GM12872 (cell line): Measurements from ENCODE around the gene CIB1.

ENCODE experiments used
- TF ChIP-seq, protein P1 (sequence below): IDR thresholded peaks from 3 replicates; pipeline ENCODE4 v1.5.1; 2011; ENCODE audit warnings: low read depth, mild to moderate bottlenecking, low read length, moderate library complexity; ENCODE audit not compliant: insufficient read depth

Gene CIB1

DNA sequence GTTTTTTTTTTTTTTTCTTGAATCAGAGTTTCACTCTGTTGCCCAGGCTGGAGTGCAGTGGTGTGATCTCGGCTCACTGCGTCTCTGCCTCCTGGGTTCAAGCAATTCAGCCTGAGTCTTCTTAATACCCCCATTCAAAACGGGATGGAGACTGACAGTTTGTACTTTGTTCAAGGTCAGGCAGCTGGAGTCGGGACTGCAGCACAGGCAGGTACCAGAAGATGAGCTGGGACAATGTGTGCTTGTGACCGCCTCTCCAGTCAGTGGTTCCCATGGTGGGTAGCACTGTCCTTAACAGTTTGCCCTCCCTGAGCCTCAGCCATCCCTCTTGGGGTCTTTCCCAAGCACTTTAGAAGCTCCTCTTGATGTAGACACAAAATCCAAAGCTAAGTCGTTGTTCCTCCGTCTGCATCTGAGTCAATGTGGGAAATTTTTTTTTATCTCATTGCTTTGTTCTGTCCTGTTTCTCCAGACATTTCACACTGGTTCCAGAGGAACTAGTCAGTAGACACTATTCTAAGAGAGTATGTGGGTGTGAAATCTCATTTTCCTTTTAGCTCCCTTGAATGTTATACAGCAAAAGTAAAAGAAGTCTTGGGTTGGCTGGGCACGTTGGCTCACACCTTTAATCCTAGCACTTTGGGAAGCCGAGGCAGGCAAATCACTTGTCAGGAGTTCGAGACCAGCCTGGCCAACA lies 10.3 kb upstream of the CIB1 start:
- TF ChIP-seq, protein P1, sequence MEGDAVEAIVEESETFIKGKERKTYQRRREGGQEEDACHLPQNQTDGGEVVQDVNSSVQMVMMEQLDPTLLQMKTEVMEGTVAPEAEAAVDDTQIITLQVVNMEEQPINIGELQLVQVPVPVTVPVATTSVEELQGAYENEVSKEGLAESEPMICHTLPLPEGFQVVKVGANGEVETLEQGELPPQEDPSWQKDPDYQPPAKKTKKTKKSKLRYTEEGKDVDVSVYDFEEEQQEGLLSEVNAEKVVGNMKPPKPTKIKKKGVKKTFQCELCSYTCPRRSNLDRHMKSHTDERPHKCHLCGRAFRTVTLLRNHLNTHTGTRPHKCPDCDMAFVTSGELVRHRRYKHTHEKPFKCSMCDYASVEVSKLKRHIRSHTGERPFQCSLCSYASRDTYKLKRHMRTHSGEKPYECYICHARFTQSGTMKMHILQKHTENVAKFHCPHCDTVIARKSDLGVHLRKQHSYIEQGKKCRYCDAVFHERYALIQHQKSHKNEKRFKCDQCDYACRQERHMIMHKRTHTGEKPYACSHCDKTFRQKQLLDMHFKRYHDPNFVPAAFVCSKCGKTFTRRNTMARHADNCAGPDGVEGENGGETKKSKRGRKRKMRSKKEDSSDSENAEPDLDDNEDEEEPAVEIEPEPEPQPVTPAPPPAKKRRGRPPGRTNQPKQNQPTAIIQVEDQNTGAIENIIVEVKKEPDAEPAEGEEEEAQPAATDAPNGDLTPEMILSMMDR = no peak

DNA sequence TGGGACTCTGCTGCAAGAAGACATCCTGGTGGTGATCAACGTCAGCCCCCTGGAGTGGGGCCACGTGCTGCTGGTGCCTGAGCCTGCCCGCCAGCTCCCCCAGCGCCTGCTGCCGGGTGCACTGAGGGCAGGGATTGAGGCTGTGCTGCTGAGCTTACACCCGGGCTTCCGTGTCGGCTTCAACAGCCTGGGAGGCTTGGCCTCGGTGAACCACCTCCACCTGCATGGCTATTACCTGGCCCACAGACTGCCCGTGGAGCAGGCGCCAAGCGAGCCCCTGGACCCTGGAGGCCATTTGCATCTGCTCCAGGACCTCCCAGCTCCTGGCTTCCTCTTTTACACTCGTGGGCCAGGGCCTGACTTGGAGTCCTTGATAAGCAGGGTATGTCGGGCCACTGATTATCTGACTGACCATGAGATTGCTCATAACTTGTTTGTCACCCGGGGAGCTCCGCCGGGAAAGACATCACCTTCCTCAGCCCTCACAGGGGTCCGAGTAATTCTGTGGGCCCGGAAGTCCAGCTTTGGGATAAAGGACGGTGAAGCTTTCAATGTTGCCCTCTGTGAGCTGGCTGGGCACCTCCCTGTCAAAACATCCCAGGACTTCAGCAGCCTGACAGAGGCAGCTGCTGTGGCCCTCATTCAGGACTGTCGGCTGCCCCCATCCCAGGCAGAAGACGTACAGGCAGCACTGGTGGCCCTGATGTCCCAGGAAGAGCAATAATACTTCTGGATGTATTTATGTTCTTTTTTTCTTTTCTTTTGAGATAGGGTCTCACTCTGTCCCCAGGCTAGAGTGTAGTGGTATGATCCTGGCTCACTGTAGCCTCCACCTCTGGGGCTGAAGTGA lies 7.8 kb upstream of the CIB1 start:
- TF ChIP-seq, protein P1 = no peak

DNA sequence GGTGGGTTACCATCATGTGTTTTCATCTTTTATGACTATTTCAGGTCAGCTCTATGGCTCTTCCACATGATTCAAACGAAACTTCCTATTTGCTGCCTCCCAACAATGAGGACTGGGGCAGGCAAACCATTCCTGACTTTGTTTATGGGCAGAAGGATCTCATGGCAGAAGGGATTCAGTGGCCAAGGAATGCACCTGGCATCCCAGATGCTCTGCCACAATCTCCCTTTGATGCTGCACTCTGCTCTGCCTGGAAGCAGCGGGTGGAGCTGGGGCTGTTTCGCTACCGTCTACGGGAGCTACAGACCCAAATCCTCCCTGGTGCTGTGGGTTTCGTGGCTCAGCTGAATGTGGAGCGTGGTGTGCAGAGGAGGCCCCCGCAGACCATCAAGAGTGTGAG lies 7.1 kb upstream of the CIB1 start:
- TF ChIP-seq, protein P1 = no peak

DNA sequence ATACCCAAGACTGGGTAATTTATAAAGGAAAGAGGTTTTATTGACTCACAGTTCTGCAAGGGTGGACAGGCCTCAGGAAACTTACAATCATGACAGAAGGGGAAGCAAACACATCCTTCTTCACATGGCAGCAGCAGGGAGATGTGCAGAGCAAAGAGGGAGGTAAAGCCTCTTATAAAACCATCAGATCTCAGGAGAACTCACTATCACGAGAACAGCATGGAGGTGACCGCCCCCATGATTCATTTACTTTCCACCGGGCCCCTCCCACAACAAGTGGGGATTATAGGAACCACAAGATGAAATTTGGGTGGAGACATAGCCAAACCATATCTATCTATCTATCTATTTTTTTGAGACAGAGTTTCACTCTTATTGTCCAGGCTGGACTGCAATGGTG lies 5.6 kb upstream of the CIB1 start:
- TF ChIP-seq, protein P1 = no peak

DNA sequence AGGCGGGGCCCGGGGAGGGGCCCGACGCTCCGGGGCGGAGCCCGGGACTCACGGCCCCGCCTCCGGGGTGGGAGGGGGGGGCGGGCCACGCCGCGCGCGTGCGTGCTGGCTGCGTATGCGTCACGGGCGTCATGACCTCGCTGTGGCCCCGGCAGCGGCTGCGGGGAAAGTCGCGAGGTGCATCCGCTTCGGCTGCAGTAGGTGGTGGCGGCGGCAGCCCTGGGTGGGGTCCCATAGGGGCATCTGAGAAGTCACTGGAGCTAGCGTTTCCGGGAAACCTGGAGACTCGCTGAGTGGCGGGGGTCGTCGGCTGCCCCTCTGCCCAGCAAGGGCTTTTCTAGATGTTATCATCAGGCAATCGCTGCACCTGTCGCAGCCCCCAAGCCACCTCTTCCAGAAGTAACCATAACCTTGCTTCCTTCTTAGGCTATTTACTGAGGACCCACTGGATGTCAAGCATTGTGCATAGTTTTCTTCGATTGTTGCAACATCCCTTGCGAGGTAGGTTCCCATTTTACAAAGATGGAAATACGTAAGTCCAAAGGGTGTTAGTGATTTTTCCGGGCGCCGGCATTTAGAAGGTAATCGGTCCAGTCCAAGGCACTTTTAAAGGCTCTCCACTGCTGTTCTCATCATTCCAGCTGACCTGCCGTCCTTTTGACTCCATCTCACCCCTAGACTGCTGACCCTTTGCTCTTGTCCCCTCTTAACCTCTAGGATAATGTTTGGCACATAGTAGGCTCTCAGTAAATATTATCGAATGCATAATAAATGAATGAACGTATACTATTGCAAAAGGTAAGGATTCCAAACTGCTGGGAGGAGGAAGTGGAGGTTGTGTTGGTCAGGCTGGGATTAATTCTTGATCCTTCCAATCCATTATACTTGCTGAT lies 601 bp upstream of the CIB1 start, which contains the start of gene GDPGP1:
TSS of gene GDPGP1 (plus strand) at position 114 of the 893 bp plus-strand sequence. CDS start 6,700 bp downstream, outside the sequence.
- TF ChIP-seq, protein P1 = no peak

DNA sequence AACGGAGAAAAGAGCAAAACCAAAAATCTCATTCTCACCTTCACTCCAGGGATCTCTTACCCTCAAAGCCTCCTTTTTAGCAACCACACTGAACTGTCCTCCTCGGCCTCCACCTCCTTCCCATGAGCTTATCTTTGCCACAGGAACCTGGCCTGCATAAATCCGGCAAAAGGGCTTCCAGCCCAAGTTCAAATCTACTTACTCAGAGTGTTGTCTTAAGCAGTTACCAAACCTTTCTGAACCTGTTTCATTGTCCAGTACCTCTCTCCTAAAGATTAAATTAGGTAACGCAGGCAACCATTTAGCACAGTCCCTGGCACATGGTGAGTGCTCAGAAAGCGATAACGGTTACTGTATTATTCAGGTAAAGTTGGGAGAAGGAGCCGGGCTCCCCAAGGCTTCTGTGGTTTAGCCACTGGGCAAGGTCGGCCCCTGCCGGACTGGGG lies 777 bp downstream of the CIB1 start:
- TF ChIP-seq, protein P1 = peak; percentile 63

GRCh38 chr15:90232196-90232595 lies 1.5 kb downstream of the CIB1 start:
- TF ChIP-seq, protein P1 = no peak
